Ovary (tissue), 9 donors: Measurements from ENCODE around the gene RAPGEF6. TPM values are rescaled to one million over a fixed set of nuclear protein-coding genes. Genes with fewer than 3 reads are reported as not detected.

Experiments
- DNase-seq, 5 donors: peaks; one replicate each; pipeline ENCODE4 v3.0.0-alpha.2; 2019 to 2020
- H3K27ac ChIP-seq, 2 donors: fragments of 200-600 bp; one replicate each; pipeline versions ENCODE4 v1.5.1 to v1.8.0; 2019 to 2022
- H3K27me3 ChIP-seq: fragments of 200-600 bp; one replicate; pipeline ENCODE4 v1.8.0; 2022
- H3K36me3 ChIP-seq: fragments of 200-600 bp; sonication (generic); one replicate; pipeline ENCODE4 v1.5.1; 2019
- H3K4me1 ChIP-seq: one replicate; pipeline ENCODE4 v1.8.1; 2013; ENCODE audit warnings: mild to moderate bottlenecking, moderate library complexity; ENCODE audit not compliant: insufficient read depth
- H3K4me3 ChIP-seq: fragments of 200-600 bp; sonication (generic); one replicate; pipeline ENCODE4 v1.5.1; 2017
- H3K9me3 ChIP-seq, 2 donors: fragments of 200-600 bp in 1 of 2; sonication (generic) in 1 of 2; one replicate each; pipeline versions ENCODE4 v1.5.1 to v1.8.1; 2013 to 2019; ENCODE audit warnings: mild to moderate bottlenecking in 1 of 2, moderate library complexity in 1 of 2
- CTCF ChIP-seq, 3 donors: fragments of 450-650 bp in 2 of 3; fragments of 200-600 bp in 1 of 3; IDR thresholded peaks; one replicate each; pipeline versions ENCODE4 v1.5.1 to v1.8.0; 2016 to 2022; ENCODE audit warnings: antibody characterized with exemption in 3 of 3, mild to moderate bottlenecking in 1 of 3
- EP300 ChIP-seq: sonication (generic); formaldehyde crosslinking; IDR thresholded peaks from one replicate; pipeline ENCODE4 v1.6.1; 2017; ENCODE audit warnings: antibody characterized with exemption
- POLR2A ChIP-seq: fragments of 450-650 bp; IDR thresholded peaks from one replicate; pipeline ENCODE4 v1.6.1; 2017; ENCODE audit warnings: antibody characterized with exemption, mild to moderate bottlenecking, moderate library complexity
- whole genome bisulfite sequencing, 3 donors: extraction: QIAGEN DNeasy Blood & Tissue Kit in 1 of 3; methylation state at CpG; one replicate each; pipeline versions ENCODE4 v1.1.5 to v1.1.7; 2013 to 2017; 5-methylcytosine and 5-hydroxymethylcytosine counted together
- intact Hi-C, 4 donors: fragments of 100-400 bp; cut with DNase I; formaldehyde crosslinking; loops; one replicate each; pipeline versions ENCODE4 v1.11.0 to v1.15.1; 2022 to 2023
- polyA plus RNA-seq, 2 donors: library from polyadenylated mRNA; stranded (reverse); fragments of 200-250 nt in 1 of 2; fragments of 350-450 nt in 1 of 2; fragmentation: Illumina TruSeq in 1 of 2; extraction: RNeasy Lipid Tissue Mini Kit (QIAGEN cat#74804) in 1 of 2; gene quantifications; one replicate each; pipeline ENCODE4 v1.2.3, GENCODE V29; 2013 to 2014
- total RNA-seq, 7 donors: library from RNA; depleted of rRNA in 2 of 7; stranded (reverse); fragments of >200 nt in 2 of 7; fragmentation: NEBNext Ultra II Directional in 3 of 7; extraction: Animal tissue kit (Norgen Biotek cat#: 25700) in 3 of 7; gene quantifications; one replicate each; pipeline versions ENCODE4 v1.1.0 to v1.2.4, GENCODE V29; 2016 to 2023
- donor health status: DM: no; HTN: no; CAD: no; lungs with moderate emphysema.
- donor health status: DM: no; HTN: no; CAD: no.
- donor health status: Bipolar disorder and iron deficiency.
- donor health status: DM: yes; HTN: yes; CAD: no.
- donor health status: DM: no; HTN: no; CAD: no.
- donor health status: DM: yes; HTN: yes; CAD: no.

Gene RAPGEF6
- total and polyA plus RNA-seq, 9 donors = 4.2 to 25.8 (median 18.5) TPM

DNA sequence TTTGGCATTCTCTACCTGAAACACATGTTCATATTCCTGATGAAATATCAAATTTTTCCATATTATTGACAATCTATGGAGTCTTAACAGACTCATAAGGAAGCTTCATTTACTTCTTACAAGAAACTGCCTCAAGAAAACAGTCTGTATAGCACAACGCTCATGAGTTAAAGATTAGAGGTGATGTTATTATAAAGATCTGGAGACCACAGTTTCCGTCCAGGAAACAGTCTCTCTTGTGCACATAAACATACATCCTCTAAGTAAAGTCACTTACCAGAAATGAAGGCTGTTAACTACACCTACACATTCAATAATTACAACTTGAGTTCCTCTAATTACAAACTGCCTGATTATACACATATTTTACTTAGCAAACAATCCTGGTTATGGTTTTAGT lies 86.9 kb downstream of the RAPGEF6 start:
- 84 to 93% (median 92%) methylated on average over 2 of the region's 2 CpGs for WGBS, 3 donors

GRCh38 chr5:131545845-131546244 lies 89.2 kb downstream of the RAPGEF6 start:
- H3K36me3 ChIP-seq = no peaks in the 10 kb centered on the region
- 78 to 86% (median 85%) methylated on average over 1 of the region's 1 CpG for WGBS, 3 donors
- intact Hi-C loops = no loop called here
- TF ChIP-seq CTCF (IDR thresholded peaks at IDR 0.05) = no peak
- TF ChIP-seq EP300 = no peak
- no peak for TF ChIP-seq POLR2A
- no peak for DNase-seq
- H3K27ac ChIP-seq = no peak overlapping the region
- H3K4me1 ChIP-seq = no peaks in the 10 kb centered on the region
- no peak overlapping the region for H3K4me3 ChIP-seq
- H3K9me3 ChIP-seq = no peaks in the 10 kb centered on the region
- no peaks in the 10 kb centered on the region for H3K27me3 ChIP-seq

More for the DNA sequence above, 86.9 kb downstream of the RAPGEF6 start:
- Histone ChIP-seq H3K4me3 (no peak overlapping the region), H3K27me3 (no peaks in the 10 kb centered on the region), H3K9me3 (no peaks in the 10 kb centered on the region), H3K27ac (no peak overlapping the region), H3K4me1 (no peaks in the 10 kb centered on the region), H3K36me3 (no peaks in the 10 kb centered on the region)
- intact Hi-C loops = no loop called here
- no peak for DNase-seq
- TF ChIP-seq EP300 (no peak), CTCF (IDR thresholded peaks at IDR 0.05) (no peak), POLR2A (no peak)

- no peak for DNase-seq
- TF ChIP-seq EP300 (no peak), POLR2A (no peak), CTCF (IDR thresholded peaks at IDR 0.05) (no peak)
- H3K9me3 ChIP-seq = no peaks in the 10 kb centered on the region
- H3K4me3 ChIP-seq = no peak overlapping the region
- no peaks in the 10 kb centered on the region for H3K4me1 ChIP-seq
- H3K27me3 ChIP-seq = no peaks in the 10 kb centered on the region
- 91 to 95% (median 94%) methylated on average over 1 of the region's 1 CpG for WGBS, 3 donors
- no peaks in the 10 kb centered on the region for H3K36me3 ChIP-seq
- intact Hi-C loops = no loop called here
- no peak overlapping the region for H3K27ac ChIP-seq
Measured at GRCh38 chr5:131542723-131543122, 92.3 kb downstream of the RAPGEF6 start.

GRCh38 chr5:131541762-131542161 lies 93.3 kb downstream of the RAPGEF6 start:
- H3K9me3 ChIP-seq = no peaks in the 10 kb centered on the region
- H3K4me3 ChIP-seq = no peak overlapping the region
- intact Hi-C loops = no loop called here
- H3K27me3 ChIP-seq = no peaks in the 10 kb centered on the region
- no peaks in the 10 kb centered on the region for H3K4me1 ChIP-seq
- DNase-seq = no peak
- no peak overlapping the region for H3K27ac ChIP-seq
- WGBS, 3 donors = 76 to 88% (median 77%) methylated on average over 1 of the region's 1 CpG
- H3K36me3 ChIP-seq = no peaks in the 10 kb centered on the region
- TF ChIP-seq CTCF (IDR thresholded peaks at IDR 0.05) = no peak
- no peak for TF ChIP-seq POLR2A
- TF ChIP-seq EP300 = no peak

DNA sequence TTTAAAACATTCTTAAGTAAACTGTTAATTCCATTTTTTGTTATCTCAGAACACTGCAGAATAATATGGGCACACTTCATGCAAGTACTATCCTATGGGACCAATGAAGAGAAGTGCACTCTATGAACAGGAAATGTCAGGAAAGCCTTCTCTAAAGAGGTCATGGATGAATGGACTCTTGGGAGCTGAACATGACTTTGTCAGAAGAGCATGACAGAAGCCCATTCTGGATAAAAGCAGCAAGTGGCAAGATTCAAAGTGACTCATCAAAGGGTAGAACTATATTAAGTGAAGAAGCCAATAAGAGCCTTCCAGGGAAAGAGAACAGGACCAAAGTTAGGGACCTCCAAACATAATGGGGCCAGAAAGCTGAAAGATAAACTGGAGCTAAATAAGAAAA lies 94.0 kb downstream of the RAPGEF6 start:
- Histone ChIP-seq H3K4me1 (no peaks in the 10 kb centered on the region), H3K27me3 (no peaks in the 10 kb centered on the region), H3K4me3 (no peak overlapping the region), H3K36me3 (no peaks in the 10 kb centered on the region), H3K9me3 (no peaks in the 10 kb centered on the region), H3K27ac (no peak overlapping the region)
- TF ChIP-seq POLR2A (no peak), CTCF (IDR thresholded peaks at IDR 0.05) (no peak), EP300 (no peak)
- no peak for DNase-seq
- intact Hi-C loops = no loop called here
